OCI-LY3 (cell line): ENCODE measurements around the gene KIF6.

ENCODE experiments used
- H2AFZ ChIP-seq: fragments of 200-600, 300-600 bp; shearing (Covaris generic); 2 replicates; pipeline ENCODE4 v1.6.0; 2014; ENCODE audit warnings: antibody characterized with exemption, low read depth, low read length
- H3K27ac ChIP-seq: fragments of 200-600, 300-600 bp; sonication (generic); 2 replicates; pipeline ENCODE4 v1.5.1; 2014; ENCODE audit warnings: mild to moderate bottlenecking, low read length, moderate library complexity, mixed read lengths
- H3K27me3 ChIP-seq: fragments of 200-600, 300-600 bp; sonication (generic); 2 replicates; pipeline ENCODE4 v1.6.1; 2014; ENCODE audit warnings: low read depth, low read length, mixed read lengths
- H3K36me3 ChIP-seq: fragments of 200-600, 300-600 bp; sonication (generic); replicated peaks from 2 replicates; pipeline ENCODE3; 2014; ENCODE audit warnings: low read depth, low read length, mixed read lengths
- H3K4me1 ChIP-seq: fragments of 300-600, 200-600 bp; sonication (generic); 2 replicates; pipeline ENCODE4 v1.6.1; 2014; ENCODE audit warnings: low read length, mixed read lengths
- H3K4me2 ChIP-seq: fragments of 200-600, 300-600 bp; sonication (generic); 2 replicates; pipeline ENCODE4 v1.6.1; 2014; ENCODE audit warnings: low read length, mixed read lengths
- H3K4me3 ChIP-seq: fragments of 300-600, 200-600 bp; sonication (generic); 2 replicates; pipeline ENCODE4 v1.5.1; 2014; ENCODE audit warnings: antibody characterized with exemption, mild to moderate bottlenecking, low read length, moderate library complexity
- H3K79me2 ChIP-seq: fragments of 300-600, 200-600 bp; shearing (Covaris generic); 2 replicates; pipeline ENCODE4 v1.6.1; 2014; ENCODE audit warnings: mild to moderate bottlenecking, low read length, mixed read lengths
- H3K9ac ChIP-seq: fragments of 300-600, 200-600 bp; shearing (Covaris generic); 2 replicates; pipeline ENCODE4 v1.6.0; 2014; ENCODE audit warnings: mild to moderate bottlenecking, low read length, moderate library complexity
- H3K9me3 ChIP-seq: fragments of 200-600, 300-600 bp; shearing (Covaris generic); 2 replicates; pipeline ENCODE4 v1.6.1; 2014; ENCODE audit warnings: low read length, mixed read lengths; ENCODE audit not compliant: insufficient read depth
- H4K20me1 ChIP-seq: fragments of 200-600, 300-600 bp; sonication (generic); 2 replicates; pipeline ENCODE4 v1.6.1; 2016; ENCODE audit warnings: low read length, mixed read lengths; ENCODE audit not compliant: insufficient read depth
- EZH2phosphoT487 ChIP-seq: fragments of 200-600 bp; shearing (Covaris generic); IDR thresholded peaks from 2 replicates; pipeline ENCODE4 v1.6.1; 2018; ENCODE audit warnings: antibody characterized with exemption, mixed run types, low read depth
- TF ChIP-seq, protein P1 (sequence below): fragments of 200-600, 300-600 bp; sonication (generic); IDR thresholded peaks from 2 replicates; pipeline ENCODE4 v1.5.1; 2014; ENCODE audit warnings: antibody characterized with exemption, low read length, low read depth

The KIF6 gene

DNA sequence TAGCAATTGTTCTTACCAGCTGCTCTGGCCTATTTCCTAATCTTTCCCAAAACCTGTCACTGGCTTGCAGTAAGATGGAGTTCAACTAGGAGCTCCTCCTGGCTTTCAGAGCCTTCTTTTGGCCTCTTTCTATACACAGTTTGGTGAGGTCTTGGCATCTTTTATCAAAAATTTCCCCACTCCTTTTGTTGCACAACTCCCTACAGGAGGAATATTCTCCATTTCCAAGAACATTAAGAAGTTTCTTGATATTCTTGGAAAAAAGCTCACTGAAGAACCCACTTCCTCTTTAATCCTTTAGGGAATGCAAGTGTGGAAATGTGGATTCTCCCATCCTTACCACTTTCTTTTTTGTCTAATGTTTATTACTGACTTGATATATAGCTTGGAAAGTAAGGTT, 231.4 kb downstream of the KIF6 start:
- H3K79me2 ChIP-seq, result no peaks in the 10 kb centered on the region
- no peak overlapping the region for H2AFZ ChIP-seq
- peaks cover 4% of the 10 kb centered on the region for H3K4me1 ChIP-seq
- H3K27me3 ChIP-seq, result 0 out of 2 replicates have a peak, but pooled peaks cover 3% of the 10 kb centered on the region
- TF ChIP-seq, protein P1, sequence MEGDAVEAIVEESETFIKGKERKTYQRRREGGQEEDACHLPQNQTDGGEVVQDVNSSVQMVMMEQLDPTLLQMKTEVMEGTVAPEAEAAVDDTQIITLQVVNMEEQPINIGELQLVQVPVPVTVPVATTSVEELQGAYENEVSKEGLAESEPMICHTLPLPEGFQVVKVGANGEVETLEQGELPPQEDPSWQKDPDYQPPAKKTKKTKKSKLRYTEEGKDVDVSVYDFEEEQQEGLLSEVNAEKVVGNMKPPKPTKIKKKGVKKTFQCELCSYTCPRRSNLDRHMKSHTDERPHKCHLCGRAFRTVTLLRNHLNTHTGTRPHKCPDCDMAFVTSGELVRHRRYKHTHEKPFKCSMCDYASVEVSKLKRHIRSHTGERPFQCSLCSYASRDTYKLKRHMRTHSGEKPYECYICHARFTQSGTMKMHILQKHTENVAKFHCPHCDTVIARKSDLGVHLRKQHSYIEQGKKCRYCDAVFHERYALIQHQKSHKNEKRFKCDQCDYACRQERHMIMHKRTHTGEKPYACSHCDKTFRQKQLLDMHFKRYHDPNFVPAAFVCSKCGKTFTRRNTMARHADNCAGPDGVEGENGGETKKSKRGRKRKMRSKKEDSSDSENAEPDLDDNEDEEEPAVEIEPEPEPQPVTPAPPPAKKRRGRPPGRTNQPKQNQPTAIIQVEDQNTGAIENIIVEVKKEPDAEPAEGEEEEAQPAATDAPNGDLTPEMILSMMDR, result no peak
- no peak for TF ChIP-seq EZH2phosphoT487
- no peak overlapping the region; the same call in 1 of the 2 replicates for H3K9ac ChIP-seq
- H3K4me2 ChIP-seq, result no peak overlapping the region
- H3K36me3 ChIP-seq, result no peaks in the 10 kb centered on the region
- no peaks in the 10 kb centered on the region for H4K20me1 ChIP-seq
- H3K27ac ChIP-seq, result no peak overlapping the region
- no peaks in the 10 kb centered on the region for H3K9me3 ChIP-seq
- H3K4me3 ChIP-seq, result no peak overlapping the region

DNA sequence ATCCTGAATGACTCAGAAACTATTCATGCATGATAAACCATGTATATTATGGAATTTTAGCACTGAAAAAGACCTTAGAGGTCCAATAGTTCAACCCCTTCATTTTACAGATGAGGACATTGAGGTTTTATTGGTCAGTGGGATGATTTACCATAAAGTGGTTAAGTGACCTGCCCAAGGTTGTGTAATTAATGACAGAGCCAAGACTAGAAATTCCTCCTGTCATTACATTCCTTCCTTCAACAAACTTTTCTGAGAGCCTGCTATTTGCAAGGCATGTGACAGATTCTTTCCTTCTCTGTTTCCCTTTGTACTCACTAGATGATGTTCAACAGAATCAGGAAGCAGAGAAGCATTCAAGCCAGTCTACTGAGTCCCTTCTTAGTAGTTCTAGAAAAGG, 232.0 kb downstream of the KIF6 start:
- no peak for TF ChIP-seq EZH2phosphoT487
- TF ChIP-seq, protein P1, result no peak
- H2AFZ ChIP-seq, result no peak overlapping the region
- H3K79me2 ChIP-seq, result no peaks in the 10 kb centered on the region
- H3K27ac ChIP-seq, result no peak overlapping the region
- H3K27me3 ChIP-seq, result 0 out of 2 replicates have a peak, but pooled peaks cover 3% of the 10 kb centered on the region
- no peak overlapping the region for H3K4me2 ChIP-seq
- no peak overlapping the region for H3K4me3 ChIP-seq
- no peak overlapping the region for H3K9ac ChIP-seq
- H3K9me3 ChIP-seq, result no peaks in the 10 kb centered on the region
- H4K20me1 ChIP-seq, result no peaks in the 10 kb centered on the region
- H3K4me1 ChIP-seq, result peaks cover 4% of the 10 kb centered on the region
- no peaks in the 10 kb centered on the region for H3K36me3 ChIP-seq

DNA sequence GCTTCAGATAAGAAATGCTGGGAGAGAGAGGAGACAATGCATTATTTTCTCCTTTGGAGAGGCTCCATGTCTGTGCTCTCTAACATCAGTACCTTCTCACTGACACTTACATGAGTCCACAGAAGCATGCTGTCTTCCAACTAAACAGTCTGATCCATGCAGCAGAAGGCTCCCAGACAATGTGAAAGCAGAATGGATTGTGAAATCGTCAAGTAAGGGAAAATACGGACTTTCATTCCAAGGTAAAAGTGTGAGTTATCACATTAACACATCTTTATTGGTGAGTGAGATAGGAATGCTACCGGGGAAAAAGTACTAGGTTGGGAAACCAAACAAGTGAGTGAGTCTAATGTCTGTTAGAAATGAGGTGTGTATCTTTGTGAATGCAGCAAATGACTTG, 235.1 kb downstream of the KIF6 start:
- Histone ChIP-seq H3K4me1 (peaks cover 4% of the 10 kb centered on the region), H4K20me1 (no peaks in the 10 kb centered on the region), H2AFZ (no peak overlapping the region), H3K4me3 (no peak overlapping the region), H3K9me3 (no peaks in the 10 kb centered on the region), H3K9ac (no peak overlapping the region), H3K79me2 (no peaks in the 10 kb centered on the region), H3K27me3 (no peaks in the 10 kb centered on the region), H3K4me2 (no peak overlapping the region), H3K36me3 (no peaks in the 10 kb centered on the region), H3K27ac (no peak overlapping the region)
- TF ChIP-seq, protein P1, result no peak
- TF ChIP-seq EZH2phosphoT487, result no peak

DNA sequence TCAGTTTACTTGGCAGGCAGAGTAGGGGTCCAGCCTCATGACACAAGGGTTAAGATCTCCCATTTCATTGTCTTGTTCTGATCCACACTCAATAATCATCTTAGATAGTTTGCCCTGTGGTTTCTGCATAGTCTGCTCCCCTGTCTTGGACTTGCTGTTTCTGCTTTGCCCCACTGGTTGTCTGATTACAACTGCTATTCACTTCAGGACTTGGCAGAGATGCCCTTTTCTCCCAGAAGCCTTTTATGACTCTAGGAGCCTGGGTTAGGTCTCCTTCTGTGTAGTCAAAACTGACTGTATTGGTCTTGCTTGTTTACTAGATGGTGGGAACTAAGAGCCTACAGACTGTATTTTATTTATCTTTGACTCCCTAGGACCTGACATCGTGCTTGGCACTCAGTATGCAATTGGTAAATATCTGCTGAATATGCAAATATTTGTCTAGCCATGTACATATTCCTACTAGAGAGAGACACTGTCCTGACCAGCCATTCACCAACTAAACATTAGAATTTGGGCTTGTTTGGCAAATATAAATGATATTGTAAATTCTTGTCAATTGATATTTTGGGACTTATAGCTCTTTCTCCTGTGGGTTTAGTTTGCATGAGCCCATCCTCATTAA, 236.8 kb downstream of the KIF6 start:
- H3K9me3 ChIP-seq, result no peaks in the 10 kb centered on the region
- H3K4me1 ChIP-seq, result peaks cover 4% of the 10 kb centered on the region
- no peaks in the 10 kb centered on the region for H3K27me3 ChIP-seq
- H3K27ac ChIP-seq, result no peak overlapping the region
- H3K4me3 ChIP-seq, result no peak overlapping the region
- TF ChIP-seq, protein P1, result no peak
- no peak for TF ChIP-seq EZH2phosphoT487
- no peak overlapping the region for H2AFZ ChIP-seq
- H3K79me2 ChIP-seq, result no peaks in the 10 kb centered on the region
- H3K9ac ChIP-seq, result no peak overlapping the region
- H3K4me2 ChIP-seq, result no peak overlapping the region
- no peaks in the 10 kb centered on the region for H4K20me1 ChIP-seq
- H3K36me3 ChIP-seq, result no peaks in the 10 kb centered on the region
